ENCODE data around the gene PIEZO1. TPM values are rescaled to one million over a fixed set of nuclear protein-coding genes. Genes with fewer than 3 reads are reported as not detected.

Gene PIEZO1
- total RNA-seq, 6 donors from 2014 or later, result 107 to 535 (median 239) TPM

DNA sequence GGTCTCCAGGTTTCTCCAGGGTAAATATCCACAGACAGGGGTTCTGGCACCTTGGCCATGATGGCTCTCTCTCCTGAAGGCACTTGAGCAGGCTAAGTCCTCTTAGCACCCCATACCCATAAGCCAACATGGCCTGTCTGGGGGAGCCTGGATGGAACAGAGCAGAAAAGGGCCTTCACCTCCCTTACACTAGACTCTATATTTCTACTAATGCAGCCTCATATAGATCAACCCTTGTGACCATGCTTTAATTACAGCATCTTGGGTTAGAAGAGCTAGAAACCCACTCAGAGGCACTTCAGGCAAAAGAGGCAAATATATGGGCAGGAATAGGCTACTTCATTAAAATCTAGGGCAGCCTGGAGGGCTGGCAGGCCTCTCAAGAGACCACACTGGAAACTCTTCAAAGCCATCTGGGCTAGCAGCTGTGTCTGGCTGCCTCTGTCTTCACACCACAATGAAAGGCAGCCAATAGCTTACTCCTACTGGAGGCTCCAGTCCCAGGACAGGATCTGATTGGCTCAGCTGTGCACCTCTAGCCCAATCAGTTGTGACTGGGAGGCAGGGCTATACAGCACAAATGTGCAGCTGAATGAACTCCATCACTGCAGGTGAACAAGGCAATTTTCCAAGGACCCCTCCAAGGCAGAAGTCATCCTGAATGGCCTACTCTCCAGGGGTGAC is 13.9 kb upstream of the PIEZO1 start:
- H3K4me3 ChIP-seq, result no peak overlapping the region
- no peak for DNase-seq
- H3K9me3 ChIP-seq, result no peaks in the 10 kb centered on the region
- TF ChIP-seq, protein P1, sequence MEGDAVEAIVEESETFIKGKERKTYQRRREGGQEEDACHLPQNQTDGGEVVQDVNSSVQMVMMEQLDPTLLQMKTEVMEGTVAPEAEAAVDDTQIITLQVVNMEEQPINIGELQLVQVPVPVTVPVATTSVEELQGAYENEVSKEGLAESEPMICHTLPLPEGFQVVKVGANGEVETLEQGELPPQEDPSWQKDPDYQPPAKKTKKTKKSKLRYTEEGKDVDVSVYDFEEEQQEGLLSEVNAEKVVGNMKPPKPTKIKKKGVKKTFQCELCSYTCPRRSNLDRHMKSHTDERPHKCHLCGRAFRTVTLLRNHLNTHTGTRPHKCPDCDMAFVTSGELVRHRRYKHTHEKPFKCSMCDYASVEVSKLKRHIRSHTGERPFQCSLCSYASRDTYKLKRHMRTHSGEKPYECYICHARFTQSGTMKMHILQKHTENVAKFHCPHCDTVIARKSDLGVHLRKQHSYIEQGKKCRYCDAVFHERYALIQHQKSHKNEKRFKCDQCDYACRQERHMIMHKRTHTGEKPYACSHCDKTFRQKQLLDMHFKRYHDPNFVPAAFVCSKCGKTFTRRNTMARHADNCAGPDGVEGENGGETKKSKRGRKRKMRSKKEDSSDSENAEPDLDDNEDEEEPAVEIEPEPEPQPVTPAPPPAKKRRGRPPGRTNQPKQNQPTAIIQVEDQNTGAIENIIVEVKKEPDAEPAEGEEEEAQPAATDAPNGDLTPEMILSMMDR (IDR thresholded peaks at IDR 0.05), result no peak
- no peak for TF ChIP-seq EP300 (IDR thresholded peaks at IDR 0.05)
- no peak for TF ChIP-seq POLR2AphosphoS5 (IDR thresholded peaks at IDR 0.05)
- no peak for TF ChIP-seq POLR2A (IDR thresholded peaks at IDR 0.05)
- H3K27ac ChIP-seq, result no peak overlapping the region
- ATAC-seq (ENCODE audit: low FRiP score in 2 of 2), result no peak
- peaks cover 3 to 28% (median 8%) of the 10 kb centered on the region in 4 donors for H3K4me1 ChIP-seq
- no peaks in the 10 kb centered on the region for H3K36me3 ChIP-seq
- H3K27me3 ChIP-seq, result no peaks in the 10 kb centered on the region

DNA sequence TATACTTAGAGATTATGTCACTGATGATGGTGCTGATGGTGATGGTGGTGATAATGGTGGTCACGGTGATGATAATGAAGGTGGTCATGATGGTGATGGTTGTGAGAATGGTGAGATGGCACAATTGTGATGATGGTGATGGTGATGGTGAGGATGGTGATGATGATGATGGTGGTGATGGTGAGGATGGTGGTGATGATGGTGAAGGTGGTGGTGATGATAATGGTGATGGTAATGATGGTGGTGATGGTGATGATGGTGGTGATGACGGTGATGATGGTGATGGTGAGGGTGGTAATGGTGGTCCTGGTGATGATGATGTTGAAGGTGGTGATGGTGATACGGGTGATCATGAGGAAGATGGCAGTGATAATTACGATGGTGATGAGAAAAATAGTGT is 13.1 kb upstream of the PIEZO1 start:
- H3K27ac ChIP-seq, result no peak overlapping the region
- no peak for ATAC-seq (ENCODE audit: low FRiP score in 2 of 2)
- no peaks in the 10 kb centered on the region for H3K9me3 ChIP-seq
- no peaks in the 10 kb centered on the region for H3K27me3 ChIP-seq
- TF ChIP-seq EP300 (IDR thresholded peaks at IDR 0.05), result no peak
- TF ChIP-seq POLR2A (IDR thresholded peaks at IDR 0.05), result no peak
- TF ChIP-seq POLR2AphosphoS5 (IDR thresholded peaks at IDR 0.05), result no peak
- TF ChIP-seq, protein P1 (IDR thresholded peaks at IDR 0.05), result no peak
- H3K4me3 ChIP-seq, result no peak overlapping the region
- WGBS, 2 donors, result 89 to 91% methylated on average over 4 of the region's 4 CpGs
- H3K4me1 ChIP-seq, result peaks cover 0 to 31% (median 8%) of the 10 kb centered on the region in 4 donors
- DNase-seq, result no peak
- no peaks in the 10 kb centered on the region for H3K36me3 ChIP-seq

DNA sequence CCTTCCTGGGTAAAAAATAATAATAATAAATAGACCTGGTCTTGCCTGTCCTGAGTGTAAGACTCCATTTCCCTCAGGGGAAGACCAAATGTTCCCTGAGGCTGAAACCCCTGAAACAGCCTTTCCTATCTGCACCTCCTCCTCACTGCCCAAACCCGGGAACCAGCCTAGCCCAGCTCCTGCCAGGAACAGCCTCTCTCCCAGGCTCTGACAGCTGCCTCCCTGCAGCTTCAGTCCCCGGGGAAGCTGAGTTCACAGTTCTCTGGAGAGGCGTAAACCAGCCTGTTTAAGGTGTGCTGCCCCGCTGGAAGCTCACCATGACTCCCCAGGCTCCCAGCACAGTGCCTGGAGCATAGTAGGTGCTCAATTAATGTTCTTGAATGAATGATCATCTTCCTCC is 11.3 kb upstream of the PIEZO1 start:
- Histone ChIP-seq H3K27me3 (no peaks in the 10 kb centered on the region), H3K4me1 (peaks cover 0 to 30% (median 4%) of the 10 kb centered on the region in 4 donors), H3K27ac (no peak overlapping the region), H3K4me3 (no peak overlapping the region), H3K36me3 (no peaks in the 10 kb centered on the region), H3K9me3 (no peaks in the 10 kb centered on the region)
- DNase-seq, result no peak
- ATAC-seq (ENCODE audit: low FRiP score in 2 of 2), result no peak
- WGBS, 2 donors, result 74% methylated on average over 3 of the region's 4 CpGs; no CpG with 5 or more reads in 1 of the 2 donors
- TF ChIP-seq POLR2A (IDR thresholded peaks at IDR 0.05) (no peak), POLR2AphosphoS5 (IDR thresholded peaks at IDR 0.05) (no peak), EP300 (IDR thresholded peaks at IDR 0.05) (no peak)
- TF ChIP-seq, protein P1 (IDR thresholded peaks at IDR 0.05), result no peak

DNA sequence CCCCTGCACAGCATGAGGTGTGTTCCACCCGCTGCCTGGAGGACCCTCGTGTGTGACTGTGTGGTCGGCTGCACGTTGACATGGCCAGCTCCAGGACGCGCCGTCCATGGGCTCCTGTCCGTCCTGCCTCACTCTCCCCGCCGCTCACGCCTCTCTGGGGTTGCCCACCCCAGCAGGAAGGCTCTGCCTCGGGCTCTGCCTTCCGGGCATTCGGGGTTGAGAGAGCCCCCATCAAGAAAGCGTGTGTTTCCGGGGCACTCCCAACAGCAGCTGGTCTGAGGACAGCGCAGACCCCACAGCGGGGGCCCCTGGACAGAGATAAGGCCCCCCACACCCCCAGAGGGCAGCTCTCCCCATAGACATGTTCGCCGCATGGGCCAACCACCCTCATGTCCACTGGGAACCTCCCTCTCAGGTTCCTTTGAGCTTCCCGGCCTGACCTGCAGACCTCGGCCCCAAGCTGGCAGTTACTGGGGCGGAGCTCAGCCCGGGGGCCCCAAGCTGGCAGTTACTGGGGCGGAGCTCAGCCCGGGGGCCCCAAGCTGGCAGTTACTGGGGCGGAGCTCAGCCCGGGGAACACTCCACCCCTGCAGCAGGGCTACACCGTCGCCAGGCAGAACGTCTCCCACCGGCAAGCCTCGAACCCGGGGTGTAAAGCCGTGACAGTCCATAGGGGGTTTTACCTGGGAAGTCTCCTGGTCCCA is 8.4 kb upstream of the PIEZO1 start:
- 31 to 52% methylated on average over 5 to 34 of the region's 35 CpGs for WGBS, 2 donors
- ATAC-seq (ENCODE audit: low FRiP score in 2 of 2) (peak in 1 of 2 donors; percentile 17), DNase-seq (peak in 1 of 2 donors; percentile 48)
- H3K4me3 ChIP-seq, result no peak overlapping the region
- peak overlapping the region in 1 of 4 donors; percentile 11 for H3K27ac ChIP-seq
- TF ChIP-seq POLR2A (IDR thresholded peaks at IDR 0.05) (no peak), EP300 (IDR thresholded peaks at IDR 0.05) (no peak), POLR2AphosphoS5 (IDR thresholded peaks at IDR 0.05) (no peak)
- TF ChIP-seq, protein P1 (IDR thresholded peaks at IDR 0.05), result no peak
- peaks cover 4 to 39% (median 11%) of the 10 kb centered on the region in 4 donors for H3K4me1 ChIP-seq
- no peaks in the 10 kb centered on the region for H3K9me3 ChIP-seq
- H3K27me3 ChIP-seq, result no peaks in the 10 kb centered on the region
- no peaks in the 10 kb centered on the region for H3K36me3 ChIP-seq
